Activated gamma-delta T cell (primary cell): Measurements from ENCODE around the gene KCNN3.

ENCODE experiments used
- DNase-seq: peaks from one replicate; lab custom pipeline; 2025; lab: John Stamatoyannopoulos, UW

Gene KCNN3

DNA sequence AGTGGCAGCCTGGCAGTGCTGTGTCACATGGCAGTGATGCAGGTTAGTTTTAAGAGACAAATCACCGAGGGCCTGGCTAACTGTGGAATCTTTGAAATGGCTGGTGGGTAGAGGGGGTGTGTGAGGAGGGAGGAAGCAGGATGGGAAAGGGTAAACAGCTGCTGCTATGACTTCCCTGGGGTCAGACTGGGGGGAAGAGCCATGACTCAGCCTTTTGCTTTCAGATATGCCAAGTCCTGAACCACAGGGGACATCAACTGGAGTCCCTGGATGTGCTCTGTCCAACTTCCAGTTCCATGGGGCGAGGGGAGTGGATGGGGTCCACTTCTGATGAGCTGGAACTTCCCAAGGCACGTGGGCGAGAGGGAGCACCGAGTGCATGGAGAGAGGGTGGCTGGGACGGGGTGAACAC is 141.0 kb downstream of the KCNN3 start:
- DNase-seq: no peak

GRCh38 chr1:154726896-154727753 is 143.0 kb downstream of the KCNN3 start:
- DNase-seq: no peak

DNA sequence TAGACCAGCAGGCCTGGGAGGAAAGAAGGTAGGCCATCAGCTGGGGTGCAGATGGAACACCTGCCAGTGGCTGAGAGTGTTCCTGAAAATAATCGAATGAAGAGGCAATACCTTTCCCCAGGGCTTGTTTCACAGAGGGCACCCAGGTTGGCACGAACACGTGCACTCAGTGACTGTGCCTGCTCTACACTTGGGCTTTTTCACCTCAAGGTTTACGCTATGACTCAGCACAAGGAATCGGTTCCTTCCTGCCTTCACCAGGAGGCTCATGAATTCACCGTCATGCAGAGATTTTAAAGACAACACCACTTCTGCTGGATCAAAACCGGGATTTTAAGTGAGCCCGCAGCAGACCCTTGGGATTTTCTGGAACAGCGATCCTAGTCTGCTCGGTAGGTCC is 143.6 kb downstream of the KCNN3 start:
- no peak for DNase-seq

- DNase-seq: no peak
These were observed 144.2 kb downstream of the KCNN3 start for GRCh38 chr1:154725865-154726264.

- DNase-seq: no peak
These were observed 149.5 kb downstream of the KCNN3 start for GRCh38 chr1:154720328-154721297.

GRCh38 chr1:154719586-154720327 is 150.3 kb downstream of the KCNN3 start:
- DNase-seq: no peak

DNA sequence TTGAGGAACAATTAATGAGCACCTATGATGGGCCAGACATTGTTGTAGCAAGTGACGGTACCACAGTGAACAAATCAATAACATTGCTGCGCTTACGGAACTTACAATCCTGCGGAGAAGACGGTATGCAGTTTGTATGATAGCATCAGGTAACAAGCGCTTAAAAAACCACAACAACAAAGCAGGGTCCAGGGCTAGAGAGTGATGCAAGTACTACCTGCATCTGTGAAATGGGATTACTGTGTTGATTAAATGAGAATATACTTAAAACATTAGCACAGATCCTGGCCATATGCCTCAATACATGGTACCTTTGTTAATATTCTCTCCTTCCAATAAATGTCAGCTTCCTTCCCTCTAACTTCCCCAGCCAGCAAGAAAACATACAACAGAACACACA is 151.5 kb downstream of the KCNN3 start:
- DNase-seq: no peak

- DNase-seq: no peak
These were observed 152.6 kb downstream of the KCNN3 start for GRCh38 chr1:154717528-154717924.

GRCh38 chr1:154716614-154717527 is 153.2 kb downstream of the KCNN3 start:
- no peak for DNase-seq

DNA sequence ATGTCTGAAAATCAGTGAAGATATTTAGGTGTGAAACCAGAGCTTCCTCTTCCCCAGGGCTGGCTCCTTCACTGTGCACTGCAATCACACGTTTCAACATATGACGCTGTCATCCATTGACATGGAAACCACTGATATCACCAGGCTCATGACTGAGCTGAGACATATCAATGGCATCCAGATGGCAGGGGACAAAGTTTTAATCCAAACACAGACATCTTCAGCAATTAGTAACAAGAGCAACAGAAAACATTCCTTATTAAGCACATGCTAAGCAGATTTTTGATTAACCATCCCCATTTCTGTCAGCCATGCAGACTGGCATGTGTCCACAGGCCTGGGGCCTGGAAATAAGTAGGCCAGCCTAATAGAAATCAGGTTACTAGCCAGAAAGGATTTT is 154.1 kb downstream of the KCNN3 start:
- DNase-seq: no peak

- DNase-seq: no peak
These were observed 154.7 kb downstream of the KCNN3 start for GRCh38 chr1:154715385-154715784.

- DNase-seq: no peak
These were observed 155.4 kb downstream of the KCNN3 start for GRCh38 chr1:154714638-154715037.

GRCh38 chr1:154714052-154714623 is 155.9 kb downstream of the KCNN3 start:
- DNase-seq: no peak

DNA sequence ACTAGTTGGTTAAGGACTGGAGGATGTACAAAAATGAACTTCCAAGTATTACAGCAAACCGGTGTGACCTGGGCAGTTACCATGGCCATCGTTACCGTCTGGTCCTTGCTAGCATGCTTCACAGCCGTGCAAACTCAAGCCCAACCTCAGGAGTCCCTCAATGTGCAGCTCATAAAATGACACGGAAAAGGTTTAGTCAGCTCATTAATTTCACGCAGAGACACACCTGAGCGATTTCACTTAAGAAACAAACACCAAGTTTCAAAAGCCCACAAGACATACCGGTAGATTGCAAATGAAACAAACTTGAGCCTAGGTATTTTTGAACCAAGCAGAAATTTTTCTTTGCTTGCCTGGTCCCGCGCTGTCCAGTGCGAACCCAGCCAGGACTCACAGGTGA is 157.1 kb downstream of the KCNN3 start:
- DNase-seq: no peak

DNA sequence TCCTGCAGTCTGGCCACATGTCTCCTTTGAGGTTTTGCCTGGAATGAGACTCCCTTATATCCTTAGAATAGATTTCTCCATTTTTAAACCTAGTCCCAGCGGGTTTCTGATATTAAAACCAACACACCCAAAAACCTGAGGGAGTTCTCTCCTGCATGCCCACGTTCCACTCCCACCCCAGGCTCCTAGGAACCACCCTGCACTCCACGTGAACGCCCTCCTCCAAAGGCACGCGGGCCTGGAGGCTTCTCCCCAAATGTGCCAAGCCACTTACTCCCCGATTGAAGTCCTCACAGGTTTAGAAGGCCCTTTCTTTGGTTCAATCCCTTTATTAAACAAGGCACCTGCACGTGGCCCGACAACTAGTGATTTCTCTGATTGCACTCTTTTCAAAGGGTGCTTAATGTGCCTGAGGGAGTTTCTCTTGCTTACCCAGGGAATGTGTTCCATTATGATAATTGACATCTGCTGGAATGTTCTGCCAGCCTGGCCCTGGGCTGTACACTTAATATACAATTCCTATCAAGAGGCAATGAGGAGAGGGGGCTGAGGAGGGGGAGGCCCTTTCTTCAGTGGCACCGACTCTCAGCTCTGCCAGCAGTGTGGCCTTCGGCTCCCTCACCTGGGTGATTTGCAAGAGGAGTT is 157.8 kb downstream of the KCNN3 start:
- DNase-seq: no peak

- no peak for DNase-seq
These were observed 158.7 kb downstream of the KCNN3 start for GRCh38 chr1:154711416-154711815.

- no peak for DNase-seq
These were observed 160.0 kb downstream of the KCNN3 start for GRCh38 chr1:154710106-154710505.

GRCh38 chr1:154707901-154708463 is 162.1 kb downstream of the KCNN3 start:
- DNase-seq: no peak

DNA sequence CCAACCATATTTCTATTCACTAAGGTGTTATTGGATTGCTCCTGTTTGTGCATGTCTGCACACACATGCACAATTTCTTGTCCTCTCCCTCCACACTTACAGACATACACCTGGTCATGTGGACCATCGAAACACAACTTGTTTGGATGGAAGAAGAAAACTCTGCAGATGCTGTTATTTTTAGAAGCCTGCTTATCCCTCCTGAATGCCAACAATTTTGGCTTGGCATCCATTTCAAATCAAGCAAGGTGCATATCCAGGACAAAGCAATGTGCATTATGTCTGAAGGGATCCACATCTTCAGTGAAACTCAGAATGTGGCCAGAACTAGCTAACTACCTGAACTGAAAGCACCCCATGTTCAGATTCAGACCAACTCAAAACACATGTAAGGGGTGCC is 163.2 kb downstream of the KCNN3 start:
- no peak for DNase-seq

GRCh38 chr1:154705544-154705943 is 164.5 kb downstream of the KCNN3 start:
- no peak for DNase-seq
